Brain microvascular endothelial cell (primary cell): ENCODE results near the gene CNBD2.

Source experiments
- DNase-seq: peaks from one replicate; pipeline ENCODE4 v3.0.0-alpha.2; 2020
- H3K27ac ChIP-seq: fragments of 250-450 bp; sonication (Bioruptor Pico); 2 replicates; pipeline ENCODE4 v1.5.1; 2020; ENCODE audit warnings: mild to moderate bottlenecking, moderate library complexity
- H3K27me3 ChIP-seq: fragments of 250-450 bp; sonication (Bioruptor Pico); replicated peaks from 2 replicates; pipeline ENCODE4 v1.5.1; 2020; ENCODE audit warnings: mild to moderate bottlenecking
- H3K36me3 ChIP-seq: fragments of 250-450 bp; sonication (Bioruptor Pico); replicated peaks from 2 replicates; pipeline ENCODE4 v1.5.1; 2020; ENCODE audit warnings: mild to moderate bottlenecking
- H3K4me3 ChIP-seq: 2 replicates; pipeline ENCODE4 v1.5.1; 2011; ENCODE audit warnings: low read depth, mild to moderate bottlenecking, control low read depth, low read length, moderate library complexity
- CTCF ChIP-seq: IDR thresholded peaks from 2 replicates; pipeline ENCODE4 v1.5.1; 2011; ENCODE audit warnings: low read depth, mild to moderate bottlenecking, moderate library complexity, low read length, control low read depth, inconsistent platforms; ENCODE audit errors: missing control alignments
- in situ Hi-C: cut with HindIII; loops from 2 replicates; pipeline ENCODE4 v1.10.0; 2017; ENCODE audit warnings: low sequenced_read_pairs, low pct_ligation_motif_present

Gene CNBD2

DNA sequence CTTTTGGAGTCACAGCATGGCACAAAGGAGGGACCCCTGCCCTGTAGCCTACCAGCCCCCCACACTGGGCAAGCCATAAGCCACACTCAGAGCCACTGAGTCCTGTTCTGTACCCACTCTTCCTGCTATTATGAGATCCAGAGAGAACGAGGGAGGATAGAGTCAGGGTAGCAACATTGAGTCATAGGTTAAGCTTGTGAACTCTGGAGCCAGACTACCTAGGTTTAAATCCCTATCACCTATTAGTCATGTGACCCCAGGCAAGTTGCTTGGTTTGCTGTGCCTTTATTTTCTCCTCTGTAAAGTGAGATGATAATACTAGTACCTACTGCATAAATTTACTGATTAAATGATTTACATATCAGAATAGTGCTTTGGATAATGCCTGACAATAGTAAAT is 540 bp downstream of the CNBD2 start:
- H3K36me3 ChIP-seq, result no peaks in the 10 kb centered on the region
- TF ChIP-seq CTCF, result no peak
- DNase-seq, result no peak
- in situ Hi-C loops, result no loop called here
- no peak overlapping the region for H3K27ac ChIP-seq
- H3K4me3 ChIP-seq, result no peak overlapping the region
- H3K27me3 ChIP-seq, result no peaks in the 10 kb centered on the region

DNA sequence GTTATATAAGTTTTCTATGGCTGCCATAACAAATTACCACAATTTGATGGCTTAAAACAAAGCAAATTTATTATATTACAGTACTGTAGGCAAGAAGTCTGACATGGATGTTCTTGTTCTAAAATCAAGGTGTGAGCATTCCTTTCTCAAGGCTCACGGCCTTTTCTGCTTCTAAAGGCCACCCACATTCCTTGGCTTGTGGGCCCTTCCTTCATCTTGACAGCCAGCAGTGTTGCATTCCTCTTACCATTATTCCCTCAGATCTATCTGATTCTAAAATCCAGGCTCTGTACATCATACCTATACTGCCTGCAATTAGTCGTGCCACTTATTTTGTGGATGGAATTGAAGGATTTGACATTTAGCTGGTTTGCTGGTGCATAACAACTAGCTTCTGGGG is 3.6 kb downstream of the CNBD2 start:
- TF ChIP-seq CTCF, result no peak
- no peaks in the 10 kb centered on the region for H3K27me3 ChIP-seq
- no peaks in the 10 kb centered on the region for H3K36me3 ChIP-seq
- in situ Hi-C loops, result no loop called here
- no peak for DNase-seq
- H3K27ac ChIP-seq, result no peak overlapping the region
- no peak overlapping the region for H3K4me3 ChIP-seq

GRCh38 chr20:35972462-35972861 is 4.1 kb downstream of the CNBD2 start:
- H3K27ac ChIP-seq, result no peak overlapping the region
- DNase-seq, result no peak
- in situ Hi-C loops, result no loop called here
- H3K36me3 ChIP-seq, result no peaks in the 10 kb centered on the region
- no peaks in the 10 kb centered on the region for H3K27me3 ChIP-seq
- no peak for TF ChIP-seq CTCF
- no peak overlapping the region for H3K4me3 ChIP-seq

GRCh38 chr20:35974256-35974655 is 5.9 kb downstream of the CNBD2 start:
- Histone ChIP-seq H3K27me3 (no peaks in the 10 kb centered on the region), H3K27ac (no peak overlapping the region), H3K36me3 (no peaks in the 10 kb centered on the region), H3K4me3 (no peak overlapping the region)
- in situ Hi-C loops, result no loop called here
- TF ChIP-seq CTCF, result no peak
- DNase-seq, result no peak

DNA sequence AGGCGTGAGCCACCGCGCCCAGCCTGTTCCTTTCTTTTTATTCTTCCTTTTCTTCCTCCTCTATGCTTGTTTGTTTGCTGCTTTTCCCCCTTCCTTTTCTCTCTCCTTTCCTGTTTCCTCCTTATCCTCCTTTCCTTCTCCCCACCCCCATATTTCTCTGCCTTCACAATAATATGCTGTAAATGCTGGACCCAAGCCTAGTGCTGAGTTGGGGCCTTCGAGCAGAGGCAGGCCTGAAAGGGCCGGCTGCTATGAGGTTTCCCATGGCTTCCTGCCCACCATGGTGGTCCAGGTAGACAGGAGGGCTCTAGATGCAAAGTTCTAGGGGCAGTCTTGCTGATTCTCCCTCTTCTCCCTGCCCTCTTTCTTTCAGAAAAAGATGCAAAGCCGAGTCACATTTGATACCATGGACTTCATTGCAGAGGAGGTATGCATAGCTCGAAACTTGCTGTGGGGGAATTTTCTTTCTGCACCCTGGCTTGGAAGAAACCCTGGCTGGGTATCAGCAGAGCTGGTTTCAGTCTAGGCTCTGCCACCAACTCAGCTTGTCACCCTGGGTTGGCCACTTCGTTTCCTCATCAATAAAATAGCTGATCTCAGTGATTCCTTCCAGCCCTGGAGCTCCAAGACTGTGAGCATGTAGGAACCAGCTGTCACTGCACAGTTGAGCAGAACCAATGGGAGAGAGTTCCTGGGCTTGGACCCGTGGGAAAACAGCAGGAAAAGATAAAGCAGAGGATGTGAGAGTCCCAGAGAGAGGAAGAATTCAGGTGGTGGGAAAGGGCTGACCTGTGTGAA is 7.4 kb downstream of the CNBD2 start:
- TF ChIP-seq CTCF, result no peak
- no peak for DNase-seq

GRCh38 chr20:35978041-35978513 is 9.7 kb downstream of the CNBD2 start:
- no peak overlapping the region for H3K27ac ChIP-seq
- TF ChIP-seq CTCF, result no peak

More for the DNA sequence above, 7.4 kb downstream of the CNBD2 start:
- in situ Hi-C loops, result no loop called here
- no peaks in the 10 kb centered on the region for H3K36me3 ChIP-seq
- H3K27ac ChIP-seq, result no peak overlapping the region
- H3K27me3 ChIP-seq, result no peaks in the 10 kb centered on the region
- H3K4me3 ChIP-seq, result no peak overlapping the region

More at GRCh38 chr20:35978041-35978513, 9.7 kb downstream of the CNBD2 start:
- in situ Hi-C loops, result no loop called here
- H3K36me3 ChIP-seq, result no peaks in the 10 kb centered on the region
- H3K4me3 ChIP-seq, result no peak overlapping the region
- no peak for DNase-seq
- H3K27me3 ChIP-seq, result no peaks in the 10 kb centered on the region
